ENCODE data around the gene TMCC3. TPM values are rescaled to one million over a fixed set of nuclear protein-coding genes. Genes with fewer than 3 reads are reported as not detected.

TMCC3 gene
- total RNA-seq, 1 donor from 2014 or later, result 24.2 TPM

DNA sequence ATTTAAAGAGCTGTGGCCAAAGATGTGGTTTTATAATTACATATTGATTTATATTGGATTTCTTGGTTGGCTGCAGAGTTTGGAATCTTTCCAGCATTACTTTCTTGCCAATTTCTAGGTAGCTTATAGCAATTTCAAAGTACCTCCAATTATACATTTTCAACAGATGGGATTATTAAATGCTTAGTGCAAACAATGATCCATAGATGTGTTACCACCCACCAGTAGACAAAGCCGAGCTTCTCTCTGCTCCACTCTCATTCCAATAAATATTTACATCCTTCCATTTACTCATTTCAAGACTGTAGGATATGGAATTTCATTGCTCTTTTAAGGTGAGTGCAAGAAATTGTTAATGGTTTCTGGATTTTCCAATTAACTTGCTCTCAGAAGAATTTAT lies 21.6 kb upstream of the TMCC3 start:
- H3K4me1 Mint-ChIP-seq, result peaks cover 23% of the 10 kb centered on the region
- ChIA-PET CTCF (no interaction called here), POLR2A (no interaction called here)
- DNase-seq, result no peak
- intact Hi-C loops (cut with micrococcal nuclease), result no loop called here
- TF ChIP-seq, protein P1, sequence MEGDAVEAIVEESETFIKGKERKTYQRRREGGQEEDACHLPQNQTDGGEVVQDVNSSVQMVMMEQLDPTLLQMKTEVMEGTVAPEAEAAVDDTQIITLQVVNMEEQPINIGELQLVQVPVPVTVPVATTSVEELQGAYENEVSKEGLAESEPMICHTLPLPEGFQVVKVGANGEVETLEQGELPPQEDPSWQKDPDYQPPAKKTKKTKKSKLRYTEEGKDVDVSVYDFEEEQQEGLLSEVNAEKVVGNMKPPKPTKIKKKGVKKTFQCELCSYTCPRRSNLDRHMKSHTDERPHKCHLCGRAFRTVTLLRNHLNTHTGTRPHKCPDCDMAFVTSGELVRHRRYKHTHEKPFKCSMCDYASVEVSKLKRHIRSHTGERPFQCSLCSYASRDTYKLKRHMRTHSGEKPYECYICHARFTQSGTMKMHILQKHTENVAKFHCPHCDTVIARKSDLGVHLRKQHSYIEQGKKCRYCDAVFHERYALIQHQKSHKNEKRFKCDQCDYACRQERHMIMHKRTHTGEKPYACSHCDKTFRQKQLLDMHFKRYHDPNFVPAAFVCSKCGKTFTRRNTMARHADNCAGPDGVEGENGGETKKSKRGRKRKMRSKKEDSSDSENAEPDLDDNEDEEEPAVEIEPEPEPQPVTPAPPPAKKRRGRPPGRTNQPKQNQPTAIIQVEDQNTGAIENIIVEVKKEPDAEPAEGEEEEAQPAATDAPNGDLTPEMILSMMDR (IDR thresholded peaks at IDR 0.05), result no peak
- no peaks in the 10 kb centered on the region for H3K9me3 Mint-ChIP-seq
- H3K27me3 Mint-ChIP-seq, result no peaks in the 10 kb centered on the region
- H3K27ac Mint-ChIP-seq, result no peak overlapping the region
- peaks cover 6% of the 10 kb centered on the region for H3K36me3 Mint-ChIP-seq (ENCODE audit: low read depth)
- H3K4me3 Mint-ChIP-seq, result no peak overlapping the region
- no peak for ATAC-seq (ENCODE audit: low read depth)

DNA sequence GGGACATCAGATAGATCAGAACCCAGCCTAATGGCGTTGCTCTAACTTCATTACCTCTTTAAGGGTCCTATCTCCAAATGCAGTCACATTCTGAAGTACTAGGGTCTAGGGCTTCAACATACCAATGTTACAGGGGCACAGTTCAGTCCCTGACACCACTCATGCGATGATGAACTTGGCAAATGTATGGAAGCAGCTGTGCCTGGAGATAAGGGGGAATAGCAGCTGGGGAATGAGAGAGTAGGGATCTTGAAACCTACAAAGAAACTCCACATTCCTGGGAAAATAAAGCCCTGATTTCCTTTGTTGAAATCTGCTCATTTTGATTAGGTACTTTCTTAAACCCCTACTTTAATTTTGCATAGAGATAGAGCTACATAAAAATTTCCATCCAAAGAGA lies 20.5 kb upstream of the TMCC3 start:
- Mint-ChIP-seq H3K4me1 (peaks cover 12% of the 10 kb centered on the region), H3K27ac (no peak overlapping the region), H3K27me3 (no peaks in the 10 kb centered on the region), H3K4me3 (no peak overlapping the region), H3K9me3 (no peaks in the 10 kb centered on the region), H3K36me3 (ENCODE audit: low read depth) (peaks cover 6% of the 10 kb centered on the region)
- DNase-seq (no peak), ATAC-seq (ENCODE audit: low read depth) (no peak)
- ChIA-PET POLR2A (no interaction called here), CTCF (no interaction called here)
- TF ChIP-seq, protein P1 (IDR thresholded peaks at IDR 0.05), result no peak
- intact Hi-C loops (cut with micrococcal nuclease), result no loop called here

DNA sequence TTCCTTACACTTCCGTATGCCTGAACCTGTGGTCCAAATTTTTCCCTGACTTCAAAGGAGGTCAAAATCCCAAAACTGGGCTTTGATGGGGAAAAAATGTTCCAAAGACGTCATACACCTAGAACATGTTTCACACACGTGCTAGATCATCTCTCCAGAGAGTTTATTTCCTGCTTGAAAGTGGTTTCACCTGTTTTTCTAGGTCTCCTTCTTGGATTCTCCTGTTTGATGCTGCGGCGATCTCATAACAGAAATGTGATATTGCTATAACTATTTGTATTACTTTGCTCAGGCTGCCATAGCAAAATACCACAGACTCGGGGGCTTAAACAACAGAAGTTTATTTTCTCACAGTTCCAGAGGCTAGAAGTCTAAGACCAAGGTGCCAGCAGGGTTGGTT lies 19.7 kb upstream of the TMCC3 start:
- TF ChIP-seq, protein P1 (IDR thresholded peaks at IDR 0.05), result no peak
- no peak overlapping the region for H3K4me3 Mint-ChIP-seq
- ATAC-seq (ENCODE audit: low read depth) (no peak), DNase-seq (no peak)
- H3K27me3 Mint-ChIP-seq, result no peaks in the 10 kb centered on the region
- H3K27ac Mint-ChIP-seq, result no peak overlapping the region
- POLR2A ChIA-PET, result no interaction called here
- H3K9me3 Mint-ChIP-seq, result no peaks in the 10 kb centered on the region
- CTCF ChIA-PET, result no interaction called here
- peaks cover 6% of the 10 kb centered on the region for H3K36me3 Mint-ChIP-seq (ENCODE audit: low read depth)
- intact Hi-C loops (cut with micrococcal nuclease), result no loop called here
- H3K4me1 Mint-ChIP-seq, result peaks cover 6% of the 10 kb centered on the region

DNA sequence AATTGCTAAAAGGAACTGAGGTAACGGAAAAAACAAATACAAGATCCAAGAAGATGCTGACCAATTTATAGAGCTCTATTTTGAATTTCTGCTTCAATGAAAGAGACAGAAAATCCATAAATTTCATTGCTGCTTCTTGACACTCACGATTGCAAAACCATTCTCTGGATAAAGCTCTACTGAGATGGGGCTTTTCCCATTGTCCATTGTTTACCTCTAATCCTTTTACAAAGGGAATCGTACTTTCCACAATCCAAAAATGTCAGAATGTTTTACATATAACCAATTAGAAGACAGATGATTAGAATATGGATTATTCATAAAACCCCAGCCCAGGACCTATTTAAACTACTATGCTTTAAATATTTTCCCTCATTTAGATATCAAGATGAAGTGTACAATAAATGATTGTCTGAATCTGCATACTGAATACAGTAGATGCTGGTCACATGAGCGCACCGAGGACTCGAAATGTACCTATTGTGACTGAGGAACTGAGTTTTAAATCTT lies 16.7 kb upstream of the TMCC3 start:
- no peaks in the 10 kb centered on the region for H3K9me3 Mint-ChIP-seq
- H3K36me3 Mint-ChIP-seq (ENCODE audit: low read depth), result peaks cover 6% of the 10 kb centered on the region
- ATAC-seq (ENCODE audit: low read depth) (no peak), DNase-seq (no peak)
- no peak overlapping the region for H3K27ac Mint-ChIP-seq
- H3K4me1 Mint-ChIP-seq, result peaks cover 12% of the 10 kb centered on the region
- H3K27me3 Mint-ChIP-seq, result no peaks in the 10 kb centered on the region
- H3K4me3 Mint-ChIP-seq, result no peak overlapping the region
- CTCF ChIA-PET, result no interaction called here
- intact Hi-C loops (cut with micrococcal nuclease), result no loop called here
- TF ChIP-seq, protein P1 (IDR thresholded peaks at IDR 0.05), result no peak
- POLR2A ChIA-PET, result no interaction called here

DNA sequence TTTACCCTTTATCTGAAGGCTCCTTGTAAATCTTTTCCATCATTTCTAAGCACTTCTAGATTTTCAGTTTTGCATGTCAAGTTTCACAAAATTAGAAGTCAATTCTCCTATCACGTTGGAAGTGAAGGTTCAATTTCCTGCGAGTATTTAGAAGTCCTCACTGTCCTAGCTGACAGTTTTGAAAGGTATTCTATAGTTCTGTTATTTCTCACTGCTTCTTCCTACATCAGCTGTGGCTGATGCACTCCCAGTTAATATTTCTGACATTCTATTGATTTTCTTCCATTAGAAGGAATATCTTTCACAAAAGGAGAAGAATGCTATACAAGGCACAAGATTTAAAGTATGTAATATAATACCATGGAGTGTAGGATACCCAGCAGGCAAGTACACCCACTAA lies 15.8 kb upstream of the TMCC3 start:
- no peak overlapping the region for H3K27ac Mint-ChIP-seq
- ATAC-seq (ENCODE audit: low read depth) (no peak), DNase-seq (no peak)
- TF ChIP-seq, protein P1 (IDR thresholded peaks at IDR 0.05), result no peak
- CTCF ChIA-PET, result no interaction called here
- intact Hi-C loops (cut with micrococcal nuclease), result no loop called here
- POLR2A ChIA-PET, result interaction anchor here (0.6 kb wide), 1 partner anchor 18 kb away, joined by 4 read pairs; no protein-coding TSS in a partner anchor
- H3K9me3 Mint-ChIP-seq, result no peaks in the 10 kb centered on the region
- H3K4me1 Mint-ChIP-seq, result peaks cover 12% of the 10 kb centered on the region
- no peak overlapping the region for H3K4me3 Mint-ChIP-seq
- H3K27me3 Mint-ChIP-seq, result no peaks in the 10 kb centered on the region
- peaks cover 6% of the 10 kb centered on the region for H3K36me3 Mint-ChIP-seq (ENCODE audit: low read depth)
